ENCODE measurements around the gene RAD50.

Gene RAD50

DNA sequence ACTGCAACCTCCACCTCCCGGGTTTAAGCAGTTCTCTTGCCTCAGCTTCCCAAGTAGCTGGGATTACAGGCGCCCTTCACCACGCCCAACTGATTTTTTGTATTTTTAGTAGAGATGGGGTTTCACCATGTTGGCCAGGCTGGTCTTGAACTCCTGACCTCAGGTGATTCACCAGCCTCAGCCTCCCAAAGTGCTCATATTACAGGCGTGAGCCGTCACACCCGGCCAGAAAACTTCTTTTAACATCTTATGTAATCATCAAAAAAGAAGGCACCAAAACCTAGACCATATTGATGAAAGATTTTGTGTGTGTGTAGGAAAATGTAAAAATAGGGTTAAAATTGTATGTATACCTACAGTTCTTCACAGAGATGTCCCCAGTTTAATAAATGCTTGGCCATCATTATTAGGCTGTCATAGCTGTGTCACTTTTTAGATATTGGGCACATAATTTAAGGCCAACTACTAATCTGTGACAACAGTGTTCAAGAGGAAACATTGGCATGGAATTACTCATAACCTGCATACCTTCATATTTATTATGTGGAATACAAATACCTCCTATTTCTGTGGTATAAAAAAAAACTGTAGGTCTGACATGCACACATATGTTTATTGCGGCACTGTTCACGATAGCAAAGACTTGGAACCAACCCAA is 44.4 kb downstream of the RAD50 start:
- DNase-seq (ENCODE audit: low read depth): no peak
- TF ChIP-seq, protein P1, sequence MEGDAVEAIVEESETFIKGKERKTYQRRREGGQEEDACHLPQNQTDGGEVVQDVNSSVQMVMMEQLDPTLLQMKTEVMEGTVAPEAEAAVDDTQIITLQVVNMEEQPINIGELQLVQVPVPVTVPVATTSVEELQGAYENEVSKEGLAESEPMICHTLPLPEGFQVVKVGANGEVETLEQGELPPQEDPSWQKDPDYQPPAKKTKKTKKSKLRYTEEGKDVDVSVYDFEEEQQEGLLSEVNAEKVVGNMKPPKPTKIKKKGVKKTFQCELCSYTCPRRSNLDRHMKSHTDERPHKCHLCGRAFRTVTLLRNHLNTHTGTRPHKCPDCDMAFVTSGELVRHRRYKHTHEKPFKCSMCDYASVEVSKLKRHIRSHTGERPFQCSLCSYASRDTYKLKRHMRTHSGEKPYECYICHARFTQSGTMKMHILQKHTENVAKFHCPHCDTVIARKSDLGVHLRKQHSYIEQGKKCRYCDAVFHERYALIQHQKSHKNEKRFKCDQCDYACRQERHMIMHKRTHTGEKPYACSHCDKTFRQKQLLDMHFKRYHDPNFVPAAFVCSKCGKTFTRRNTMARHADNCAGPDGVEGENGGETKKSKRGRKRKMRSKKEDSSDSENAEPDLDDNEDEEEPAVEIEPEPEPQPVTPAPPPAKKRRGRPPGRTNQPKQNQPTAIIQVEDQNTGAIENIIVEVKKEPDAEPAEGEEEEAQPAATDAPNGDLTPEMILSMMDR (IDR thresholded peaks at IDR 0.05; ENCODE audit: low read depth, low read length, missing control alignments): no peak
- in situ Hi-C loops (cut with HindIII; ENCODE audit: low sequenced_read_pairs): no loop called here
- H3K4me3 ChIP-seq (ENCODE audit: low read depth, low read length): no peak overlapping the region

DNA sequence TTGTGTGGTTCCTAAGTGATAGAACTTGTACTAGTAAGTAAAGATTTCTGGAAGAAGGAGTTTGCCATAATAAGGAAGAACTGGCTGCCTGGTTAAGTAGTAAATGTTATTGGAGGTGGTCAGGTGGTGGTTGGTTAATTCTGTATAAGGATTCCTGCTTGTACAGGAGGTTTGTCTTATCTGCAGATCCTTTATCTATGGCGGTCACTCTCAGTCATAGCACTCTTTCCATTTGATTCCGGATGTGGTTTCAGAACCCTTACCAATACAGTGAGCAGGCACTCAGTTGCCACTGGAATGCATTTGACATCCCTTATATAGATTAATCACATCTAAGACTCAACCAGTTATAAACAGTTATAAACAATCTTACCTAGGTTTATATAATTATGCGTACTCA is 50.3 kb downstream of the RAD50 start:
- TF ChIP-seq, protein P1 (IDR thresholded peaks at IDR 0.05; ENCODE audit: low read depth, low read length, missing control alignments): no peak
- in situ Hi-C loops (cut with HindIII; ENCODE audit: low sequenced_read_pairs): no loop called here
- DNase-seq (ENCODE audit: low read depth): no peak
- H3K4me3 ChIP-seq (ENCODE audit: low read depth, low read length): no peak overlapping the region

DNA sequence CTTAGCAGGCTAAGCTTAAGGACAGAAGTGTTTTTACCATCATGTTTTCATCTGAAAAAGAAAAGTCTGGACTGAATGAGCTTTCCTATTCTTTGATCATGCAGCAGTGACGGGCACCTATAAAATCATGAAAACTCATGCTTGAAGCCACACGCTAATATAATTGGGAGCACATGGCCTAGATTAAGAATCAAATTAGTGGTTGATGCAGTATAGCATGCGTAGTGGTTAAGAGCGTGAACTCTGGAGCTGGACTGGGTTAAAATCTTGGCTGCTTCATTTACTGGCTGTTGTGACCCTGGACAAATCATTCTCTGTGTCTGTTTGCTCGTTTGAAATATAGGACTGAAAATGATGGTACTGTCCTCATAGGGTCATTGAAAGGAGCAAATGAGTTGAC is 51.3 kb downstream of the RAD50 start:
- no peak overlapping the region for H3K4me3 ChIP-seq (ENCODE audit: low read depth, low read length)
- TF ChIP-seq, protein P1 (IDR thresholded peaks at IDR 0.05; ENCODE audit: low read depth, low read length, missing control alignments): no peak
- no peak for DNase-seq (ENCODE audit: low read depth)
- in situ Hi-C loops (cut with HindIII; ENCODE audit: low sequenced_read_pairs): no loop called here

DNA sequence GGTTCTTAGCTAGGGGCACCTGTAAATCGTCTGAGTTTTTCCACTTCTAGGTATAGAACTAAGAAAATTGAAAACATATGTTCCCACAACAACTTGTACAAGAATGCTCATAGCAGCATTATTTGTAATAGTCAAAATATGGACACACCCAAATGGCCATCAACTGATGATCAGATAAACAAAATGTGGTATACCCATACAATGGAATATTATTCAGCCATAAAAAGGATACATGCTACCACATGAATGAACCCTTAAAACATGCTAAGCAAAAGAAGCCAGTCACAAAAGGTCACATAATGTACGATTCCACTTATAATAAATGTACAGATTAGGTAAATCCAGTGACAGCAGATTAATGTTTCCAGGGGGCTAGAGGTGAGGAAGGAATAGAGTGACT is 55.2 kb downstream of the RAD50 start:
- in situ Hi-C loops (cut with HindIII; ENCODE audit: low sequenced_read_pairs): no loop called here
- TF ChIP-seq, protein P1 (IDR thresholded peaks at IDR 0.05; ENCODE audit: low read depth, low read length, missing control alignments): no peak
- no peak for DNase-seq (ENCODE audit: low read depth)
- H3K4me3 ChIP-seq (ENCODE audit: low read depth, low read length): no peak overlapping the region

DNA sequence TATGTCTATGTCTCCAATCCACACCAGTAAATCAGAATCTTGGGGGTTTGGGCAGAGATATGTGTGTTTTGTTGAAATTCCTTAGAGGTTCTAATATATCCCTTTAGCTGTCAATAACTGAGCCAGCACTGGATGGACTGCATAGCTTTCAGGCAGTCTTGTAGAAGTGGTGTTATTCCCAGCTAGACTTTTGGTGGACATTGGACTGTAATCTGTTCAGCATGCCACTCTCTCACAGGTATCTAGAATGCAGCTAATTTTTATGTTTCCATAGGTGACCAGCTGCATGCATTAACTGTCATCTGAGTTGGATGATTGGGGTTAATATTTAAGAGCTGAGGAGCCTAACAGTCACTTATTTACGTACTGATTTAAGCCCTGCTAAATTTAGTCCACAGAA is 56.1 kb downstream of the RAD50 start:
- DNase-seq (ENCODE audit: low read depth): no peak
- no peak overlapping the region for H3K4me3 ChIP-seq (ENCODE audit: low read depth, low read length)
- TF ChIP-seq, protein P1 (IDR thresholded peaks at IDR 0.05; ENCODE audit: low read depth, low read length, missing control alignments): no peak
- in situ Hi-C loops (cut with HindIII; ENCODE audit: low sequenced_read_pairs): no loop called here

DNA sequence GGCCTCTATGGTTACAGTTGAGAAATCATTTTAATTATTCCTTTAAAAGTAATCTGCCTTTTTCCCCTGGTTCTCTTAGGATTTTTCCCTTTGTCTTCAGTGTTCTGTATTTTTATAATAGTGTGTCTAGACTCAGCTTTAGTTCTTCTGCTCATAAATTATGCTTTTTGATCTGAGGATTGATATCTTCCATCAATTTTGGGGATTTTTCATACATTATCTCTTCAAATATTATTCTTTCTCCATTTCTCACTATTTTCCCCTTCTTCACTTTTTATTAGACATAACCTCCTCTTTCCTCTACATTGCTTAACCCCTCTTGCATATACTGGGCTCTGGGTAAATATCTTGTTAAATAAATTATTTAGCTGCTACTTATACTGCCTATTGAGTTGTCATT is 64.9 kb downstream of the RAD50 start:
- in situ Hi-C loops (cut with HindIII; ENCODE audit: low sequenced_read_pairs): no loop called here
- TF ChIP-seq, protein P1 (IDR thresholded peaks at IDR 0.05; ENCODE audit: low read depth, low read length, missing control alignments): no peak
- H3K4me3 ChIP-seq (ENCODE audit: low read depth, low read length): no peak overlapping the region
- no peak for DNase-seq (ENCODE audit: low read depth)

Measured in astrocyte of the cerebellum (primary cell).